DND-41 (cell line): ENCODE data around the gene HEG1.

Source experiments
- EZH2 ChIP-seq: IDR thresholded peaks from 3 replicates; pipeline ENCODE4 v1.6.1; 2012; ENCODE audit warnings: borderline replicate concordance, low read depth, mild to moderate bottlenecking, moderate library complexity, low read length, inconsistent platforms; ENCODE audit not compliant: severe bottlenecking
- TF ChIP-seq, protein P1 (sequence below): IDR thresholded peaks from 2 replicates; pipeline ENCODE4 v1.5.1; 2012; ENCODE audit warnings: borderline replicate concordance, low read length, moderate library complexity, mild to moderate bottlenecking; ENCODE audit not compliant: poor library complexity, severe bottlenecking; ENCODE audit errors: extremely low read depth

GRCh38 chr3:125058529-125058928, 2.7 kb upstream of the HEG1 start:
- TF ChIP-seq, protein P1, sequence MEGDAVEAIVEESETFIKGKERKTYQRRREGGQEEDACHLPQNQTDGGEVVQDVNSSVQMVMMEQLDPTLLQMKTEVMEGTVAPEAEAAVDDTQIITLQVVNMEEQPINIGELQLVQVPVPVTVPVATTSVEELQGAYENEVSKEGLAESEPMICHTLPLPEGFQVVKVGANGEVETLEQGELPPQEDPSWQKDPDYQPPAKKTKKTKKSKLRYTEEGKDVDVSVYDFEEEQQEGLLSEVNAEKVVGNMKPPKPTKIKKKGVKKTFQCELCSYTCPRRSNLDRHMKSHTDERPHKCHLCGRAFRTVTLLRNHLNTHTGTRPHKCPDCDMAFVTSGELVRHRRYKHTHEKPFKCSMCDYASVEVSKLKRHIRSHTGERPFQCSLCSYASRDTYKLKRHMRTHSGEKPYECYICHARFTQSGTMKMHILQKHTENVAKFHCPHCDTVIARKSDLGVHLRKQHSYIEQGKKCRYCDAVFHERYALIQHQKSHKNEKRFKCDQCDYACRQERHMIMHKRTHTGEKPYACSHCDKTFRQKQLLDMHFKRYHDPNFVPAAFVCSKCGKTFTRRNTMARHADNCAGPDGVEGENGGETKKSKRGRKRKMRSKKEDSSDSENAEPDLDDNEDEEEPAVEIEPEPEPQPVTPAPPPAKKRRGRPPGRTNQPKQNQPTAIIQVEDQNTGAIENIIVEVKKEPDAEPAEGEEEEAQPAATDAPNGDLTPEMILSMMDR, result no peak
- no peak for TF ChIP-seq EZH2
